ENCODE measurements around the gene WDR91.

- no peak for TF ChIP-seq CTCF (IDR thresholded peaks at IDR 0.05)
- no peak for TF ChIP-seq EZH2phosphoT487 (IDR thresholded peaks at IDR 0.05)
- no peak for TF ChIP-seq EZH2 (IDR thresholded peaks at IDR 0.05)
Observed at GRCh38 chr7:135197343-135197742, 14.0 kb downstream of the WDR91 start.
